HuH-7.5 (cell line): Measurements from ENCODE around the gene CMC2.

Source experiments
- DNase-seq: peaks from one replicate; pipeline ENCODE4 v3.0.0; 2011; ENCODE audit warnings: low spot score

Gene CMC2

DNA sequence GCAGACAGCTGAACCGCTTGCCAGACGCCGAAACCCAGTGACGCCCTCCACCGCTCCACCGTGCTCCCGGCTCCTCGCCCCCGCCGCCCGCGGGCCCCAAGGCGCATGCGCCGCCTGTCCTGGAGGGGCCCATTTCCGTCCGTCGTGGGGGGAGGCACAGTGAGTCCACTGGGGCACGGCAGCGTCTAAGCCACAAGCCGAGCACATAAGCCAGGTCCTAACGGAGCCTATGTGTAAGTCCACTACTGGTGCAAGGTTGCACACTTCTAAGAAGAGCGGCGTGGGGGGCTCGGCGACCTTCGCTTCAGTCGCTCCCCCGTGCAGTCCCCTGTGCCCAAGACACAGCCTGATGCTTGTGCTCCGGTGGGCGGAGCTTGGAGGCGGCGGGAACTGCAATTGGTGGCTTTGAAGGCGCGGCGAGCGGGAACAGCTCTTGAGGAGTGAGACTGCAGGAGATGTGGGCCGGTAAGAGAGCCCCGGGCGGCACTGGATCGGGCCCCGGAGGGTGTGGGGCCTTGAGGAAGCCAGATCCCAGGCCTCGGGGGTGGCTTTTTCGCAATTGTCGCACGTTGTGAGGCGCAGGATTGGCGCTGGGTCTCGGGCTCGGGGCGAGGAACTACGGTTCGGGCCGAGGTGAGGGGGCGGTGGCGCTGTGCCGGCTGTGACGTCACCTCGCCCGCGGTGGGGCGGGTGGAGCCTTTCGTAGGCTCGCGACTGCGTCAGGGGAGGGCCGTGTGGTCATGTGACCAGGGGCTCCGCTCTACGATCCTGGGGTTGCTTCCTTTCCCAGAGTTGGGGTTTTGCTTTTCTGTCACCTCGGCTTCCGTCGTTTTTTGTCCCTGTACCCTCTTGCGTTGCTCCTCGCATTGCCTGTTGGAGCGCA, at the start of gene CMC2, which contains the start of gene CENPN:
TSS of gene CMC2 (minus strand) at position 73 of the 883 bp plus-strand sequence. CDS start 9,491 bp downstream, outside the sequence.
TSS of gene CENPN (plus strand) at position 402 of the 883 bp plus-strand sequence. CDS start 4,726 bp downstream, outside the sequence.
- DNase-seq: peak; percentile 88

DNA sequence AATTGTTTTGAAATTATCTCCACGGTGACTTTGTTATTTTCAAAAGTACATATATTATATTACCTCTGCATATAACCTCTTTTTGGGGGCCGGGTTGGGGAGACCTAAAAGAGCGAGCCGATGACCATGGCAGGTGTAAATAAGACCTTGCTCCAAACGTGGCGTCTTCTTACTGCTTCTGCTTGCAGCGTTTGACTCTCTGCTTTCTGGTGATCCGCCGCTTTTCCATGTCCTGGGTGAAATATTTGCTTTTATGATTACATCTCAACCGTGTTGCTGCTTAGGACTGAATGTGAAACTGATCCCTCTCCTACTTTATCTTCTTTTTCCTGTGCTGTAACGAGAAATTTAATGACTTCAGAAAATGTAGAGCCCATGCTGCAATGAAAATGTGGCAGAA, 47.1 kb upstream of the CMC2 start:
- no peak for DNase-seq

DNA sequence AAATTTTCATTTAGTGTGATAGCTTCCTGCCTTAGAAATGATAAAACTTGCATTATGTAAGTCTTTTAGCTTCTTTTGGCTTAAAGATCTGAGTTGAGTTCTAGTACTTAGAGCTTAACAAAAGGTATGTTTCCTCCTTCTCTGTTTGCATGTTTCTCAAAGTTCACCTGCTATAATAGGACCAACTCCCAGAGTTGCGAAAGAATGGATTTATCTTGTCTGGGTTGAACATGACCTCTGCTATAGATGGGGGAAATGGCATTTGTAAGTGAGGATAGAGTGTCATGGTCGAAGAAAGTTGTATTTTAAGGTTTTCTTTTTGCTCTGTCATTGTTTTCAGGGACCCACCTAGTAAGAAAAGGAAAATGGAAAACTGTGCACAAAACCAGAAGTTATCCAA, 36.1 kb upstream of the CMC2 start:
- DNase-seq: no peak

DNA sequence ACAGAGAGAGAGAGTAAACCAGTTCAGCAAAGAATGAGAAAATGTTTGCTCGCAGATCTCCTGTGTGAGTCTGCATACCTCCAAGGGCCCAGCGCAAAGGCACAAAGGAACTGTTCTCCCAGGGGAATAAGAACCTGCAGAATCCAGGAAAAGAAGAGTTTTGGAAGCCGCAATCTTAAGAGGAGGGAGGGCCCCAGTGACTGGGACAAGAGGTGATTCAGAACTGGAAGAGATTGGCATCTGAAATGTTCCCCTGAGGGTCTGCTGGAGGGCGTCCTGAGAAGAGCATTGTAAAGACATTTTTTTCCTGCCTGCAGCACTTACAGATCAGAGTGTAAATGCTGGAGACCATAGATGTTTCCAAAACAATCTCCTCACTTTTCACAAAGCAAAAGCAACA, 35.0 kb upstream of the CMC2 start:
- DNase-seq: no peak

DNA sequence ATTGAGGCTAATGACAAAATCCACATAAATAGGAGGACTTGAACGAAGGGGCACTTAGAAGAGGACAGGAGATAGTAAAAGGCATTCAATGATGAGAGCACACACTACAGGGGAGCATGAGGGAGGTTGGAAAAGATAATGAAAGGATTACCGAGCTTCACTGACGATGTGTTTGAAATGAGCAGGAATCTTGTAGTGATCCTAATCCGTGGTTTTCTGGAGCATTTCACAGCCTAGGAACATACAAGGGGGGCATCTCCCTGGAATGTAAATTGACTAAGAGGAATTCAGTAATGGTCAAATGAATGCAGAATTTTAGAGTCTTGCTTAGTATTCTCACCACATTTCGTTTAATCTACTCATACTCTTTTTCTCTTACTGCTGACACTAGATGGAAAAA, 34.2 kb upstream of the CMC2 start:
- DNase-seq: no peak

DNA sequence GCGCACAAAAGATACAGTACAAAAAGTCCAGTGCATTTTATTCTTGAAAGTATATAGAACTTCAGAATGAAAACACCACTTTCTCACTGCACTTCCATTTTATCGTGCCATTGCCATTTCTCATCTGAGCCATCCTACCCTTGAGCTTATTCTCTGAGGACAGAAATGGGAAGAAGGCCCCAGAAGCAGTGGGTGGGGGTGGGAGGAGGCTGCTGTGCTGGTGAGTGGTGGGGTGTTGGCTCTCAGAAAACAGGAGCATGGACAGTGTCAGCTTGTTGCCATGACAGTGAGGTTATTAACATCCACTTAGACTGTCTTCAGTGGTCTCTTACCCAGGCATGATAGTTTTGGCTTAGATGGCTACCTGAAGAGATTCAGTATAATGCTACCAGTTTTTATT, 33.4 kb upstream of the CMC2 start:
- DNase-seq: no peak

DNA sequence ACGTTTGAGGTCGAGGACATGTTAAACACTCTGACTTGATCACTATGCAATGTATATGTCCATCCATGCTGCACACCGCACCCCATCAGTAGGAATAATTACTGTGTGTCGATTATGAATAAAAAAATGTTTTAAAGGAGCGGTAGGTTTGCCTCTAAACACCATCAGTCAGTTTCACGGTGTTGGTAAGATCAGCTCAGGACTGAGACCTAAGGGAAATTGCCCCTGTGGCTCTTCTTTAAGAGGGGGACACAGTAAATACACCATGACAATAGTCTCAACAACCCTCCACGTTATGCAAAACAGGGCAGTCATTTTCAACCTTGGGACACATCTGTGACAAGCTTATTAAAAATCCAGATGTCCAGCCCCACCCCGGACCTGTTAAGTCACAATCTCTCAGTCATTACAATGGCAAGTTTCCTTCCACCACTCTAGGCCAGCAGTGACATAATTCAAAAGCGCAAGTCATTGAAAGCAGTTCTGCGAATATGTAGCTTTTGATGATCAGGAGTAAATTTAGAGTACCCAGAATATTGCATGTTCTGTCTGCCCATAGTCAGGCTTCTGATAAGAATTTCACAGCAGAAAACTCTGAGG, 30.2 kb upstream of the CMC2 start:
- DNase-seq: no peak

DNA sequence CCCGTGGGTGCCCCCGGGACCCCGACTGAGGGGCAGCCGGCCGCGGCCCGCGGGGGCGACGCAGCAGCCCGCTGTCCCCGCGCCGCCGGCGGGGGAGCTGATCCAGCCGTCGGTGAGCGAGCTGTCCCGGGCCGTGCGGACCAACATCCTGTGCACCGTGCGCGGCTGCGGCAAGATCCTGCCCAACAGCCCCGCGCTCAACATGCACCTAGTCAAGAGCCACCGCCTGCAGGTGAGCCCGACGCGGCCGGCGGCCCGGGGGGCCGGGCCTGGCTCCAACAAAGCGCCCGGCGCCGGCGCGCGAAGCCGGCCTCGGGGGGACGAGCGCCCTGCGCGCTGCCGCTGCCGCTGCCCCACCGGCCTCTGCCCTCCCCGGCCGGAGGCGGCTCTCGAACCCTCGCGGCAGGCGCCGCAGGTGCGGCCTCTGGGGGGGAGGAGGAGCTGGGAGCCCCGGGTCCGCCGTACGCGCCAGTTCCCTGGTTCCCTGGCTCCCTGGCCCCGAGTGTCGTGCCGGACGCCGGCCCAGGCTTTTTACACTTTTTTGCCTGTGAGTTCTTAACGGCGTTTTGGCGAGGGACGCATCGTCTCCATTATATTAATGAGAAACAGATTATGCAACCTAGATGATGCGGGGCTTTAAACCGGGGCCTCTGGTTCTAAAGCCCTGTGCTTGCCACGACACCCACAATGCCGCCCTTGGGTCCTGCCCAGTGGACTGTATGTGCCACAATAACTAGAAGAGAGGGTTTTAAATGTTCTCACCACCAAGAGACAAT, 29.5 kb upstream of the CMC2 start:
- DNase-seq: peak; percentile 77

DNA sequence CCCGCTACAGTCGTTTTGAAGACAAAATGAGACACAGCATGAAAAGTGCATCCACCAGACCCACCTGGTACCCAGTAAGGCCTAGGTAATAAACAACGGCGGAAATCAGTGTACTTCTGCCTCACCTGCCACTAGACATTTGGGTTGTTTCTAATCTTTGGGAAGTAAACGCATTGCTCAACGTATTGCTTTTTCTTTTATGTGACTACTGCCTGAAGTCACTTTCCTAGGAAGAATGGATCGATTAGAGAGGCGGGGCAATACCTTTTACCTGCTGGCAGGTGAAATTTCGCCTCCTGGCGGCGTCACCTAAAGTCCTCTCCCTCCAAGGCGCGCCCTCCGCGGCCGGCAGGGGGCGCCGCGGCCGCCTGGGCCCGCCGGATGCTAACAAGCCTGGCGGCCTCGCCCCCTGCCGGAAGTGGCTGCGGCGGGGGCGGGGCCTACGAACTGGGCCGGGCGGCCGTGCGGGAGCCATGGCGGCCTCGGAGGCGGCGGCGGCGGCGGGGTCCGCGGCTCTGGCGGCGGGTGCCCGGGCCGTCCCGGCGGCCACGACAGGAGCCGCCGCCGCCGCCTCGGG, 28.8 kb upstream of the CMC2 start, which contains the start of gene ATMIN:
TSS of gene ATMIN (plus strand) at position 445 of the 577 bp plus-strand sequence. CDS start at position 474, 29 bp downstream.
- DNase-seq: peak; percentile 86

DNA sequence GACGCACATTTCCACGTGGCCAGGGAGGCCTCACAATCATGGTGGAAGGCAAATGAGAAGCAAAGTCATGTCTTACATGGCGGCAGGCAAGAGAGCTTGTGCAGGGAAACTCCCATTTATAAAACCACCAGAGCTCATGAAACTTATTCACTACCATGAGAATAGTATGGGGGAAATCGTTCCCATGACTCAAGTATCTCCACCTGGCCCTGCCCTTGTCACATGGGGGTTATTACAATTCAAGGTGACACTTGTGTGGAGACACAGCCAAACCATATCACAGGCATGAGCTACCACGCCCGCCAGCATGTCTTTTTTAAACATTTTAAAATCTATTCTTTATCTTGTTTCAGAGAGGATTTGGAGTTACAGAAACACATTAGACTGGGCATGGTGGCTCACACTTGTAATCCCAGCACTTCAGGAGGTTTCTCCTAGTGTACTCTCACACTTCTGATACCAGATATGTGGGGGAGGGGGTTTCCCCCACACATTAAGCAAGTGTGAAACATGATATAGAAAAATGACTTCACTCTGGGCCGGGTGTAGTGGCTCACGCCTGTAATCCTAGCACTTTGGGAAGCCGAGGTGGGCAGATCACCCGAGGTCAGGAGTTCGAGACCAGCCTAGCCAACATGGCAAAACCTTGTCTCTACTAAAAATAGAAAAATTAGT, 23.4 kb upstream of the CMC2 start:
- no peak for DNase-seq

DNA sequence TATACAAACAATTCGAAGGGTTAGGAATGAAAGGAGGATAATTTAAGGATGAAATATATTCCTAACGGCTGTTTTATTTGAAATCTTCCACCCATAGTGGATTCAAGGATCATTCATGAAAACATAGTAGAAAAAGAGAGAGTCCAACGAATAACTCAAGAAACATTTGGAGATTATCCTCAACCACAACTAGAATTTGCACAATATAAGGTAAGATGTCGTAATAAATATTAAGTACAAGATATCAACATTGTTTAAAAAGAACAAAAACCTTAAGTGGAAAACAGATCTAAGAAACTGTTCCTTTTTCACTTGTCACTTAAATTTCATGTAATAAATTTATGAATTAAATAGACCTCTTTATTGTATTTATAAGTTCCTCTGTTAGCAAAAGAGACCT, 19.7 kb upstream of the CMC2 start:
- DNase-seq: no peak

DNA sequence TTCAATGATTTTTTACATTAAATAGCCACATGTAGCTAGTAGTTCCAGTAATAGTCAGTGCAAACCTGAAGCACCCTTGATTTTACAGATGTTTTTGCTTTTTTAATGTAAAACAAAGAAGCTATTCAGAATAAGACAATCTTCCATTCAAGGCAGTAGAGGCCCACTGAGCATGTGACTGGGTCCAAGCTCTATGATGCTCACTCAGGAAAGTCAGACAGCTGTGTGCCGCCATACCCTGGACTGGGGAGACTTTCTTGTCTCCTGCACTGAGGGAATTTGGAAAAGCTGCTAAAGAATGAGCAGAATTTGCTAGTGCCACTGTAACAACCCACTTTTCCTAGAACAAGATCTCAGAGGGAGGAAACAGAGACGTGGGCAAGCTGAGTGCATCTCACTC, 11.8 kb upstream of the CMC2 start:
- no peak for DNase-seq

DNA sequence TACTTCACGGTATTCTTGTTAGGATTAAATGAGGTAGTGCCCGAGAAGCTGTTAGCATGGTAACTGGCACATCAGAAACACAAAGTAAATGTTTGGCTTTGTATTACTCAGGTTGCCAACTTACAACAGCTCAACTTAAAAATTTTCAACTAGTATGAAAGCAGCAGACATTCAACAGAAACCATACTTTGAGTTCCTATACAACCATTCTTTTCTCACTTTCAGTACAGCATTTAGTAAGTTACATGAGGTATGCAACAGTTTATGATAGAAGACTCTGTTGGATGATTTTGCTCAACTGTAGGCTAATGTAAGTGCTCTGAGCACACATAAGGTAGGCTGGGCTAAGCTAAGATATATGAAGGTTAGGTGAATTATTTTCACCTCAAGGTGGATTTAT, 8.0 kb upstream of the CMC2 start:
- no peak for DNase-seq

DNA sequence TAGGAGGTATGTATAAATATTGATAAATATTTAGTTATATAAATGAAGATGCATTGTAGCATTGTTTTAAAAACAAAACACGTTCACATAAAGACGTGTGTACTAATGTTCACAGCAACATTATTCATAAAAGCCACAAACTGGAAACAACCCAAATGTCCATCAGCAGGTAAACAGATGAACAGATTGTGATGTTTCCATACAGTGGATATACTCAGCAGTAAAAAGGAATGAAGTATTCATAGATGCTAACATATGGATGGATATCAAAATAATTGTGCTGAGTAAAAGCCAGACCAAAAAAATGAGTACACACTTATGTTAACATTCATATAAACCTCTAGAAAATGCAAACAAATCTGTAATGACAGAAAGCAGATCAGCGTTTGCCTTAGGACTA, 6.3 kb upstream of the CMC2 start:
- no peak for DNase-seq

DNA sequence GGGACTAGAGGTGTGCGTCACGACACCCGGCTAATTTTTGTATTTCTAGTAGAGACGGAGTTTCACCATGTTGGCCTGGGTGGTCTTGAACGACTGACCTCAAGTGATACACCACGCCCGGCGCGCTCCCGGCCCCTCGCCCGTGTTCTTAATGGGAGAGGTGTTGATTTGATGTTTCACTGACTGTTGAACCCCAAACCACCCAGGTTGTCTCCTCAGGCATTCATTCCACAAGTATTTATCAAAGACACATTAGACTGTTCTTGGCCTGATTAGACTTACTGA, 1.8 kb upstream of the CMC2 start:
- no peak for DNase-seq

DNA sequence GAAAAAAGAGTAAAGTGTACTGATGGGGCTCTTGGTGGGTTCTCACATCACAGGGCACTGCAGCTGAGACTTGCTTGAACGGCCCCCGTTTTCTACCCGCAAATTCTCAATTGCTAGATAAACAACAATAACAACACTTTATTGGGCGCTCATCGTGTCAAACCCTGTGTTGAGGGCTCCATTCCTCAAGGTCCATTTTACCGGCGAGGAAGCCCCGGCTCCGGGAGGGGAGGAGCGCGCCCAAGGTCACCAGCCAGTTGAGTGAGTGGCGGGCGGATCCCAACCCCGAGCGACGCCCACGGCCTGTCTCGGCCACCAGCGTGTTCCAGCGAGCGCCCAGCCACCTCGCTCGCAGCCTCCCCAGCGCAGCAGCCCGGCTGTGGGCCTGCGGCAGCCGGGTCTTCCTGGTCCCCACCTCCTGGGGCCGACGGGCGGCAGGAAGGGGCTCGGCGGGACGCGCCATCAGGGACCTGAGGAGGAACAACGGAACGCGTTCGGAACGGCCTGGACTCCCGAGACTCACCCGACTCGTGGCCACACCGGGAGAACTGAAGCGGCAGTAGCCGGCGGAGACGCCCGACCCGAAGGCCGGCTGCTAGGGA, 373 bp downstream of the CMC2 start:
- DNase-seq: peak; percentile 50

DNA sequence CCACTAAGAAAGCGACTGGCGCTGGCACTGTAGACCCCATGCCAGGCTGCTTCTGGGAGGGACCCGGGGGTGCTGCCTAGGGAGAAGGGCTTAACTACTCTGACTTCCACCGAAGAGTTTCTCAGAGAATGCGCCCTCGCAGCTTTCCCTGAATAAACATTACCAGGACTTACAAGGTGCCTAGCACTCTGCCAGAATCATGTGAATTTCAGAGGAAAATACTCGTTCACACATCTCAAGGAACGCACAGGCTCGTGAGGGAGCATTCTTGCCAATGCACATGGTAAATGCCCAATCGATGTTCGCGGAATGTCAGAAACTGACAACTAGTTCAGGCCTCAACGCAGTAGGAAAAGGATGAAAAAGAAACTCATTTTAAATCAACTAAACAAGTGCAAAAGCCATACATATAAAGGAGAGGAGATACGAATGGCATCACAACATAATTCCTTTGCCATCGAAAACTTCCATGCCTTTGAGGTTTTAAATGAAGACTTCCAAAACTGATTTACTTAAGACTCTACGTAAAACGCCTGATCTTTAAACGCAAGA, 999 bp downstream of the CMC2 start:
- no peak for DNase-seq

DNA sequence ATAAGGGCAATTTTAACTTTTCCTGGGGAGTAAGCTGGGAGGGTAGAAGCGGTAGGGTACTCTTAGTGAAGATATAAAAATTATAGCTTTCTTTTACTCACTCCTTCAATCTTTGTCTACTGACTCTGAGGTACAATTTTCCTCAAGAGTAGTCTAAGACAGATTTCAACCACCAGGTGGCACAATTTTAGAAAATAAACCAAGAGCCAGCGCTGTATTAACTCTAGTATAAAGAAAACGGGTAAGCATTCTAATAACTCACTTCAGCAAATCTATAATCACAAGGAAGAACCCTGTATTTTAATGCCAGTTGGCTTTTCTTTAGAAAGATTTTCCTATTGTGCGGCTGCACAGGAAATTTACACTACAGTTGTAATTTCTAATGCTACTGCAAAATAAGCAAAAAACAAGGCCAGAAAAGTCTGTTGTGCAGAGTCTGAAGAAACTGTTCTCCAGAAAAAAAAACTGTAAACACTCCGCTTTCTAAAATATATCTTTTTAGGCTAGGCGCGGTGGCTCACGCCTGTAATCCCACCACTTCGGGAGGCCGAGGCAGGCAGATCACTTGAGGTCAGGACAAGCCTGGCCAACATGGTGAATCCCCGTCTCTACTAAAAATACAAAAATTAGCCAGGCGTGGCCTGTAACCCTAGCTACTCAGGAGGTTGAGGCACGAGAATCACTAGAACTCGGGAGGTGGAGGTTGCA, 1.9 kb downstream of the CMC2 start:
- DNase-seq: no peak

DNA sequence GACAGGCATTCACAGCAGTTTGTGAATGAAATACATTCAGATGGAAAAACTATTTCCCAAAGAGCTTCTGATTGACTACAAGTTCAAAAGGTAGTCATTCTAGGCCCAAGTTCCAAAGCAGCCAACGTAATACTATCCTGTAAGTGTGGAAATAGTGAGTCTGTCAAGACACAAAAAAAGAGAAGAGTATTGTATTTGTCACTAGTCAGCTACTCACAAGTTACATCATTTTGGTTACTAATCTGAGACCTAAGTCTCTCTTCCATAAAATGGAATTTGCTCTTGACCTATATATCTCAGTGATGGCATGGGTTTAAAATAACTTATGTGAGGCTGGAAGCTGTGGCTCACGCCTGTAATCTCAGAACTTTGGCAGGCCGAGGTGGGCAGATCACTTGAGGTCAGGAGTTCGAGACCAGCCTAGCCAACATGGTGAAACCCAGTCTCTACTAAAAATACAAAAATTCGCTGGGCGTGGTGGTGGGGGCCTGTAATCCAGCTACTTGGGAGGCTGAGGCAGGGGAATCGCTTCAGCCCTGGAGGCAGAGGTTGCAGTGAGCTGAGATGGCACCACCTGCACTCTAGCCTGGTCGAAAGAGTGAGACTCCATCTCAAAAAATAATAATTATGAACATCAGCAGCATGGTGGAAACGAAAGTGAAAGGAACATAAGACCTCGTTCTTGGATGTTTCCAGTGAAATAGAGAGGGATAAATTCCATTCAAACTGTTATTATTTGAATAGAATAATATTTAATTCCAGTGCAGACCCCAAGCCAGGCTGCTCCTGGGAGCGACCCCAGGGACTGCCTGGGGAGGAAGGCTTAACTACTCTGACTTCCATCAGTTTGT, 2.9 kb downstream of the CMC2 start:
- no peak for DNase-seq

DNA sequence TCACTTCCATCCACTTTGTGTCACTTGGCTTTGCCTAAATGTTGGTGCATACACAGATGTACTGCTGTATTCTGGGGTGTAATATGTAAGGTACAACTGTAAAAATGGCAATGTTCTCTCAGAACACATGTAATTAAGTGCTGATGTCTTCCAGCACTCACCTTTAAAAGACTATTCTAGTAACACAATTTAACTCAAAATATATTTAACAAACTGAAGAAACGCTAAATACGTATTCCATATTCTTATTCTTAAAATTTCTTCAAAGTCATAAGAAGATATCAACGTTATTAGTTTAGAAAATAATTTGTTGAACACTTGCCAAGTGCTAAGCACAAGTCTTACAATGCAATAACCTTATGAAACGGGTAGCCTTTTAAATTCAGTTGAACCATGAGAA, 3.6 kb downstream of the CMC2 start:
- DNase-seq: no peak
